GM12875 (cell line): Measurements from ENCODE around the gene CTRL.
"Not testable (repeated sequence)": the region's sequence is repeated elsewhere in the genome, so short reads cannot be mapped to it uniquely, and the experiment has no call there.

ENCODE experiments used
- H3K4me3 ChIP-seq: one replicate; pipeline ENCODE4 v1.5.1; 2011; ENCODE audit warnings: low read depth, low read length, control low read depth
- TF ChIP-seq, protein P1 (sequence below): IDR thresholded peaks from 2 replicates; pipeline ENCODE4 v1.5.1; 2011; ENCODE audit warnings: low read depth, mild to moderate bottlenecking, control low read depth, inconsistent platforms, low read length, moderate library complexity, borderline replicate concordance; ENCODE audit not compliant: insufficient read depth

CTRL gene

DNA sequence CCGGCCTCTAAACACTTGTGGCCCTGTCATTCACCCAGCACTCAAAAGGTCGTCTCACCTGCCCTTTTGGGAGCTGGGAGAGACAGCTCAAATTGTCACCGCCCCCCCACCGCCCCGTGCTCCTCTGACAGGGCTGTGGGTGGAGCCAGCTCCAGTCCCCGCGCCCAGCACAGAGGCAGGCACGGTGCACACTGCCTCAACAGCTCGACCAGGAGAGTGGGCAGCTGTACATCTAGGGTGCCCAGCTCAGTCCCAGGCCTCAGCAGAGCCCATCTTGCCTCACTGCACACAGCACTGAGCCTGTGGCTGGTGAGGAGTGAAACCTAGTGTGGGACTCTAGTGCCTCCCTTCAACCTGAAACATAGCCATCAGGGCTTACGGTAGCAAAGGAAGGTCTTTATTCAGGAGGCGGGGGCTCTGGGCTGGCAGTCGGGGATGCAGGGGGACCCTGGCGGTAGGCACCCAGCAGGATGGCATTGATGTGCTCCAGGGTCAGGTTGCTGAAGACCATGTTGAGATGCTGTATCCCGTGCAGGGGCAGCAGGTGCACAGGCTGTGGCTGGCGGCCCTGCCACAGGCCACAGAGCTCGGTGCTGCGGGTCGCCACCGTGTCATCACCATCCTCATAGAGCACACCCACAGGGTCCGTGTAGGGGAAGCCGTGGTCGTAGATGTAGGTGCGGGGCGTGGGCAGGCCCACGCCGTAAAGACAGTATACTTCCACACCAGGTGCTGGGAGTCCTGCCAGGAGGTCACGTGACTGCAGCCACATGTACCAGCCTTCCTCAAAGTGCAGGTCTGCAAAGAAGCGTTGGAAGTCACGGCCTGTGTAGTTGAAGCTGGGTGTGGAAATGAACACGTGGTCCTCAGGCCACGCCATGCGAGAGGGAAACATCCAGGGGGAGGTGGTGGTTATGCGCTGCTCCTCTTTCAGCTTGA lies 8.1 kb upstream of the CTRL start:
- TF ChIP-seq, protein P1, sequence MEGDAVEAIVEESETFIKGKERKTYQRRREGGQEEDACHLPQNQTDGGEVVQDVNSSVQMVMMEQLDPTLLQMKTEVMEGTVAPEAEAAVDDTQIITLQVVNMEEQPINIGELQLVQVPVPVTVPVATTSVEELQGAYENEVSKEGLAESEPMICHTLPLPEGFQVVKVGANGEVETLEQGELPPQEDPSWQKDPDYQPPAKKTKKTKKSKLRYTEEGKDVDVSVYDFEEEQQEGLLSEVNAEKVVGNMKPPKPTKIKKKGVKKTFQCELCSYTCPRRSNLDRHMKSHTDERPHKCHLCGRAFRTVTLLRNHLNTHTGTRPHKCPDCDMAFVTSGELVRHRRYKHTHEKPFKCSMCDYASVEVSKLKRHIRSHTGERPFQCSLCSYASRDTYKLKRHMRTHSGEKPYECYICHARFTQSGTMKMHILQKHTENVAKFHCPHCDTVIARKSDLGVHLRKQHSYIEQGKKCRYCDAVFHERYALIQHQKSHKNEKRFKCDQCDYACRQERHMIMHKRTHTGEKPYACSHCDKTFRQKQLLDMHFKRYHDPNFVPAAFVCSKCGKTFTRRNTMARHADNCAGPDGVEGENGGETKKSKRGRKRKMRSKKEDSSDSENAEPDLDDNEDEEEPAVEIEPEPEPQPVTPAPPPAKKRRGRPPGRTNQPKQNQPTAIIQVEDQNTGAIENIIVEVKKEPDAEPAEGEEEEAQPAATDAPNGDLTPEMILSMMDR, result no peak

DNA sequence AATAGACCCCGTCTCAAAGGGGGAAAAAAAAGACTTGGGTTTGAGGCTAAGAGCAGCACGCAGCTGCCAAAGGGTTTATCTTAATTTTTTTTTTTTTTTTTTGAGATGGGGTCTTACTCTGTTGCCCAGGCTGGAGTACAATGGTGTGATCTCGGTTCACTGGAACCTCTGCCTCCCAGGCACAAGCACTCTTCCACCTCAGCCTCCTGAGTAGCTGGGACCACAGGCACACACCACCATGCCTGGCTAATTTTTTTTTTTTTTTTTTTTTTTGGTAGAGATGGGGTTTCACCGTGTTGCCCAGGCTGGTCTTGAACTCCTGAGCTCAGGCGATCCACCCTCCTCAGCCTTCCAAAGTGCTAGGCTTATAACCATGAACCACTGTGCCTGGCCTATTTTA lies 6.1 kb upstream of the CTRL start:
- not testable (repeated sequence) for H3K4me3 ChIP-seq

More for the DNA sequence above, 8.1 kb upstream of the CTRL start:
- H3K4me3 ChIP-seq, result no peak overlapping the region

DNA sequence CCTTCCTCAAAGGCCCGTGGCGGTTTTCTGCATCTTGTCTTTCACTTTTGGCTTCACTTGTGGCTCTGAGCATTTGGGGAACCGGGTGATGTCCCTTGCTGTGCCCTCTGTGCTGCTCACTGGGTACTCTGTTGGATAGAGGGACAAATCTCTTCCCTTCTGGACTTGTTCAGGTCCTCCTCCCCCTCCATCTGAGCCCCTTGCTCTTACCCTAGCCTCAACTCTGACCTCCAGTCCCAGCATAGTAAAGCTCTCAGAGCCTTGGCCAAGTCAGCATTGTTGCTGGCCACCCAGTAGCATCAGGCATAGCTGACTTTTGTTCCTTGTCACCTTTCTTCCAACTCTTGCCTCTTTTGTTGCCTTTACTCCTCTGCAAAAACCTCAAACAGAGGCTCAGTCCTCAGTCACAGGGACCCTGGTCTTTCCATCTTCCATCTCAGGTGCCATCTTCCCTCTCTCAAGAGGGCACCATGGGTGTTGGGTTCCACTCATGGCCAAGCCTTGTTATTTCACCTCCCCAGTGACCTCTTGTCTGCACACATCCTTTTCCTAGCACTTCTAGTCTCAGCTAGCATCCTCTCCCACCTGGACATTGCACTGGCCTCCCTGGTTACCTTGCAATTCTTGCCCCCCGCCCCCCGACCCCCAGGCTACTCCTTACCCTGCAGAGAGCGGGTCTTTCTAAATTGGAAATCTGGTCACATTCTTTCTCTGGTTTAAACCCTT lies 5.4 kb upstream of the CTRL start:
- H3K4me3 ChIP-seq, result peak overlapping the region; percentile 92
- TF ChIP-seq, protein P1, result no peak

DNA sequence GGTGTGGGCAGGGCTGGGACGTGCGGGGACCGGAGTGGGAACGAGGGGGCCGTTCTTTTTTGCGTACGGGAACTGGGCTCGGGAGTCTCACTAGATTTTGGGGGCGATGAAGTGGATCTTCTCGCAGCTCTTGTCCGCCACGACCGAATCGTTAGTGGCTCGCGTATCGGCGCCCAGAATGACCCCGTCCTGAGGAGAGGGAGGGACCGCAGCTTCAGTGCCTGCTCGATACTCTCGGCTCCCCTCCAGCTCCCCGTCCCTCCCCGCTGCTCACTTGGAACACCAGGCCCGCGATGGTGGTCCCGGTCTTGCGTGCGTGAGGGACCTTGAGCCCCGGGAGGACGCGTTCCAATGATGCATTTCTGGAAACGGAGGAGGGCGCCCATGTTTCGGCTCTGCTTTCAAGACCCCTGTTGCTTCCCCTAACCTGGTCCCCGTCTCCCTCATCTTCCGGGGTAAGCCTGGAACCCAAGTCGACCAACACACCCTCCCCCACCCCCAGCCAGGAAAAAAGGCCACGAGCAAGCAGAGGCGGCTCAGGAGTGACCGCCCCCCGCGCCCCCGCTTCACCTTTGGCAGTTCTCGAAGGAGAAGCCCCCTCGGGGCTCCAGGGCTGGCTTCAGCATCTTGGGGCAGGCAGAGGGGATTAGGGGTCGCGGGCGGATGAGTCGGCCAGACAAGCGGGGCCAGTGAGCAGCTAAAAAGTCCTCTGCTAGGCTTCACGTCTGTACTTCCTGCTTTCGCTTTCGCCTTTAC lies 4.6 kb upstream of the CTRL start, which contains the start of gene PSMB10:
Gene PSMB10, minus strand, starts transcription at position 727 of the 756 bp plus-strand sequence. Its CDS starts 101 bp downstream, at position 626.
- TF ChIP-seq, protein P1, result 0 out of 2 replicates have a peak, but pooled peaks have one; percentile 1

DNA sequence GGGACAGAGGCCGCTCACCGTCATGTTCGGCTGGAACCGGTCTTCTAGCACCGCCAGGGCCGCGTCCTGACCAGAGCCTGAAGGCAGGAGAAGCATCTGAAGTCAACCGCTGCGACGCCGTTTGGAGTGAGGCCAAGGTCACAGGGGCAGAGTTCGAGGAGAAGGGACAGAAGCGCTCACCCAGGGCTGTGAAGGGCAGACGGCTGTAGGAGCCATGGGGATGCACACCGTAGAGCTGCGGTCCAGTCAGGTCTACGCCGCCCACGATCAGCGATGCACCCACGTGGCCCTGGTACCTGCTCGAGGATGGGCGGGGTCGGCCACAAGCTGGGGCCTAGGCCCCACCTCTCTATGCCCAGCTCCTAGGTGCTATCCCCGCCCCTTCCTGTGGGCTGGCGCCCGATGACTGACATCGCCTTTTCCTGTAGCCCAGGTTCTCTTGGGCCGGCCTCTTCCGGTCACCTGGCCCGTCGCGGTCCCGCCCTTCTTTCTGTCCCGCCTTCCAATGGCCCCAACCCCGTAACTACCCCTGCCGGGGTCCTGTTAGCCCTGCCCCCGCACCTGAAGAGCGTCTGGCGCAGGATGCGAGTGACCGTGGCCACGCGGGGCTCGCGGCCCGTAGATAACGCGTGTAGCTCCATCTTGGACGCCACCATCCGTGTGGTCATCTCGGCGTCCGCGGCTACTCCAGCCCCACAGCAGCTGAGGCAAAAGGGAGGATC lies 3.9 kb upstream of the CTRL start:
- H3K4me3 ChIP-seq, result peak overlapping the region; percentile 92
- TF ChIP-seq, protein P1, result no peak

More for the DNA sequence above, 4.6 kb upstream of the CTRL start, which contains the start of gene PSMB10:
- H3K4me3 ChIP-seq, result peak within 1 kb of the TSS; percentile 92

DNA sequence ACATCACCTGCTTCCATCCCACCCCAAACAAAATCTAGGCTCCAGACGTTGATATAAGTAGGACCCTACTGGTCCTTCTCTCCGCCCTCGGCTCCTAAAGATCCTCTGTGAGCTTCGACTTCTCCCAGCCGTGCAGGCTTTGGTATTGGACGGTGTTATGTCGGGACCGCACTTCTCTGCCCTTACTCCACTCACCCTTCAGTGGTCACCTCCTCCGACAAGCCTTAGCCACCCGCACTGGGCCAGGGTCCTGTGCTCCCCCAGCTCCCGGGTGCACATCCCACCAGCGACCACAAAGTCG lies 3.4 kb upstream of the CTRL start:
- TF ChIP-seq, protein P1, result no peak

More for the DNA sequence above, 3.4 kb upstream of the CTRL start:
- H3K4me3 ChIP-seq, result no peak overlapping the region
